ENCODE measurements around the gene GOLGA5. TPM values are rescaled to one million over a fixed set of nuclear protein-coding genes. Genes with fewer than 3 reads are reported as not detected.
A peak's percentile ranks its signal among the peaks of the same experiment; 100 is the strongest.

Gene GOLGA5
- polyA plus RNA-seq, 4 donors = 21.9 to 53.9 (median 36.0) TPM

- no peak for FAIRE-seq
- H3K27ac ChIP-seq (ENCODE audit: low read depth in 1 of 3, low read length in 2 of 3) = no peak overlapping the region
These were observed 10.2 kb upstream of the GOLGA5 start for GRCh38 chr14:92783813-92784431.

GRCh38 chr14:92785667-92786426 lies 8.3 kb upstream of the GOLGA5 start:
- H3K36me3 ChIP-seq (ENCODE audit: control insufficient read depth in 3 of 3, insufficient read depth in 2 of 3, low read depth in 1 of 3, low read length in 3 of 3) = no peaks in the 10 kb centered on the region
- peaks cover 1 to 21% (median 2%) of the 10 kb centered on the region in 3 donors for H3K4me1 ChIP-seq (ENCODE audit: control insufficient read depth in 3 of 3, insufficient read depth in 2 of 3, low read depth in 1 of 3, low read length in 2 of 3)
- no peaks in the 10 kb centered on the region for H3K27me3 ChIP-seq (ENCODE audit: control insufficient read depth in 3 of 3, insufficient read depth in 3 of 3, low read length in 3 of 3)
- peak overlapping the region; percentile 47 to 76 (median 73) for H3K27ac ChIP-seq (ENCODE audit: low read depth in 1 of 3, low read length in 2 of 3)
- peaks cover 0 to 14% of the 10 kb centered on the region in 2 donors for H3K9me3 ChIP-seq (ENCODE audit: control insufficient read depth in 2 of 2, insufficient read depth in 1 of 2, low read depth in 1 of 2, low read length in 1 of 2)
- FAIRE-seq = no peak
- no peak overlapping the region for H3K4me3 ChIP-seq (ENCODE audit: low read depth in 1 of 3, low read length in 3 of 3)
- 37 to 54% (median 44%) methylated on average over 6 of the region's 6 CpGs for WGBS, 3 donors
- DNase-seq = peak; percentile 56 to 64

More at GRCh38 chr14:92783813-92784431, 10.2 kb upstream of the GOLGA5 start:
- Histone ChIP-seq H3K9me3 (ENCODE audit: control insufficient read depth in 2 of 2, insufficient read depth in 1 of 2, low read depth in 1 of 2, low read length in 1 of 2) (peaks cover 0 to 11% of the 10 kb centered on the region in 2 donors), H3K4me3 (ENCODE audit: low read depth in 1 of 3, low read length in 3 of 3) (no peak overlapping the region), H3K36me3 (ENCODE audit: control insufficient read depth in 3 of 3, insufficient read depth in 2 of 3, low read depth in 1 of 3, low read length in 3 of 3) (no peaks in the 10 kb centered on the region), H3K4me1 (ENCODE audit: control insufficient read depth in 3 of 3, insufficient read depth in 2 of 3, low read depth in 1 of 3, low read length in 2 of 3) (peaks cover 1 to 21% (median 2%) of the 10 kb centered on the region in 3 donors), H3K27me3 (ENCODE audit: control insufficient read depth in 3 of 3, insufficient read depth in 3 of 3, low read length in 3 of 3) (no peaks in the 10 kb centered on the region)
- WGBS, 3 donors = 44 to 47% (median 45%) methylated on average over 2 of the region's 2 CpGs
- peak; percentile 73 to 80 for DNase-seq

- Histone ChIP-seq H3K4me1 (ENCODE audit: control insufficient read depth in 3 of 3, insufficient read depth in 2 of 3, low read depth in 1 of 3, low read length in 2 of 3) (peaks cover 1 to 21% (median 2%) of the 10 kb centered on the region in 3 donors), H3K27me3 (ENCODE audit: control insufficient read depth in 3 of 3, insufficient read depth in 3 of 3, low read length in 3 of 3) (no peaks in the 10 kb centered on the region), H3K4me3 (ENCODE audit: low read depth in 1 of 3, low read length in 3 of 3) (no peak overlapping the region), H3K27ac (ENCODE audit: low read depth in 1 of 3, low read length in 2 of 3) (peak overlapping the region; percentile 47 to 76 (median 73)), H3K9me3 (ENCODE audit: control insufficient read depth in 2 of 2, insufficient read depth in 1 of 2, low read depth in 1 of 2, low read length in 1 of 2) (peaks cover 0 to 14% of the 10 kb centered on the region in 2 donors), H3K36me3 (ENCODE audit: control insufficient read depth in 3 of 3, insufficient read depth in 2 of 3, low read depth in 1 of 3, low read length in 3 of 3) (no peaks in the 10 kb centered on the region)
- FAIRE-seq = no peak
- DNase-seq = no peak
- WGBS, 3 donors = 90 to 95% (median 92%) methylated on average over 1 of the region's 1 CpG
These were observed 7.7 kb upstream of the GOLGA5 start for GRCh38 chr14:92786427-92786756.

GRCh38 chr14:92787554-92787953 lies 6.6 kb upstream of the GOLGA5 start:
- WGBS, 3 donors = 87 to 97% (median 95%) methylated on average over 2 of the region's 2 CpGs
- no peak overlapping the region for H3K27ac ChIP-seq (ENCODE audit: low read depth in 1 of 3, low read length in 2 of 3)
- no peaks in the 10 kb centered on the region for H3K27me3 ChIP-seq (ENCODE audit: control insufficient read depth in 3 of 3, insufficient read depth in 3 of 3, low read length in 3 of 3)
- no peak overlapping the region for H3K4me3 ChIP-seq (ENCODE audit: low read depth in 1 of 3, low read length in 3 of 3)
- H3K36me3 ChIP-seq (ENCODE audit: control insufficient read depth in 3 of 3, insufficient read depth in 2 of 3, low read depth in 1 of 3, low read length in 3 of 3) = no peaks in the 10 kb centered on the region
- H3K4me1 ChIP-seq (ENCODE audit: control insufficient read depth in 3 of 3, insufficient read depth in 2 of 3, low read depth in 1 of 3, low read length in 2 of 3) = peaks cover 1 to 17% (median 2%) of the 10 kb centered on the region in 3 donors
- DNase-seq = no peak
- no peak for FAIRE-seq
- peaks cover 0 to 14% of the 10 kb centered on the region in 2 donors for H3K9me3 ChIP-seq (ENCODE audit: control insufficient read depth in 2 of 2, insufficient read depth in 1 of 2, low read depth in 1 of 2, low read length in 1 of 2)

GRCh38 chr14:92789457-92790089 lies 4.5 kb upstream of the GOLGA5 start:
- Histone ChIP-seq H3K27ac (ENCODE audit: low read depth in 1 of 3, low read length in 2 of 3) (no peak overlapping the region), H3K27me3 (ENCODE audit: control insufficient read depth in 3 of 3, insufficient read depth in 3 of 3, low read length in 3 of 3) (no peaks in the 10 kb centered on the region), H3K4me3 (ENCODE audit: low read depth in 1 of 3, low read length in 3 of 3) (no peak overlapping the region), H3K36me3 (ENCODE audit: control insufficient read depth in 3 of 3, insufficient read depth in 2 of 3, low read depth in 1 of 3, low read length in 3 of 3) (no peaks in the 10 kb centered on the region), H3K9me3 (ENCODE audit: control insufficient read depth in 2 of 2, insufficient read depth in 1 of 2, low read depth in 1 of 2, low read length in 1 of 2) (peaks cover 0 to 14% of the 10 kb centered on the region in 2 donors), H3K4me1 (ENCODE audit: control insufficient read depth in 3 of 3, insufficient read depth in 2 of 3, low read depth in 1 of 3, low read length in 2 of 3) (peaks cover 1 to 22% (median 2%) of the 10 kb centered on the region in 3 donors)
- FAIRE-seq = no peak
- DNase-seq = no peak

GRCh38 chr14:92792885-92793284 lies 1.2 kb upstream of the GOLGA5 start:
- WGBS, 3 donors = 62 to 78% (median 64%) methylated on average over 4 of the region's 4 CpGs
- Histone ChIP-seq H3K27ac (ENCODE audit: low read depth in 1 of 3, low read length in 2 of 3) (no peak overlapping the region), H3K36me3 (ENCODE audit: control insufficient read depth in 3 of 3, insufficient read depth in 2 of 3, low read depth in 1 of 3, low read length in 3 of 3) (peaks cover 0 to 4% (median 3%) of the 10 kb centered on the region in 3 donors), H3K27me3 (ENCODE audit: control insufficient read depth in 3 of 3, insufficient read depth in 3 of 3, low read length in 3 of 3) (no peaks in the 10 kb centered on the region), H3K4me1 (ENCODE audit: control insufficient read depth in 3 of 3, insufficient read depth in 2 of 3, low read depth in 1 of 3, low read length in 2 of 3) (peaks cover 0 to 12% (median 2%) of the 10 kb centered on the region in 3 donors), H3K9me3 (ENCODE audit: control insufficient read depth in 2 of 2, insufficient read depth in 1 of 2, low read depth in 1 of 2, low read length in 1 of 2) (peaks cover 0 to 6% of the 10 kb centered on the region in 2 donors), H3K4me3 (ENCODE audit: low read depth in 1 of 3, low read length in 3 of 3) (no peak overlapping the region)
- no peak for FAIRE-seq
- no peak for DNase-seq

- no peak for FAIRE-seq
- Histone ChIP-seq H3K27ac (ENCODE audit: low read depth in 1 of 3, low read length in 2 of 3) (peak overlapping the region; percentile 49 to 94 (median 87)), H3K4me3 (ENCODE audit: low read depth in 1 of 3, low read length in 3 of 3) (peak overlapping the region; percentile 73 to 99 (median 91)), H3K36me3 (ENCODE audit: control insufficient read depth in 3 of 3, insufficient read depth in 2 of 3, low read depth in 1 of 3, low read length in 3 of 3) (peaks cover 5 to 9% (median 7%) of the 10 kb centered on the region in 3 donors), H3K4me1 (ENCODE audit: control insufficient read depth in 3 of 3, insufficient read depth in 2 of 3, low read depth in 1 of 3, low read length in 2 of 3) (peaks cover 0 to 12% (median 2%) of the 10 kb centered on the region in 3 donors), H3K27me3 (ENCODE audit: control insufficient read depth in 3 of 3, insufficient read depth in 3 of 3, low read length in 3 of 3) (no peaks in the 10 kb centered on the region), H3K9me3 (ENCODE audit: control insufficient read depth in 2 of 2, insufficient read depth in 1 of 2, low read depth in 1 of 2, low read length in 1 of 2) (peaks cover 0 to 3% of the 10 kb centered on the region in 2 donors)
- DNase-seq = no peak
- WGBS, 3 donors = 0 to 1% (median 1%) methylated on average over 15 to 20 of the region's 20 CpGs
These were observed 439 bp downstream of the GOLGA5 start for GRCh38 chr14:92794547-92794941.

- H3K27me3 ChIP-seq (ENCODE audit: control insufficient read depth in 3 of 3, insufficient read depth in 3 of 3, low read length in 3 of 3) = no peaks in the 10 kb centered on the region
- 40 to 58% (median 48%) methylated on average over 6 of the region's 6 CpGs for WGBS, 3 donors
- peaks cover 0 to 12% (median 2%) of the 10 kb centered on the region in 3 donors for H3K4me1 ChIP-seq (ENCODE audit: control insufficient read depth in 3 of 3, insufficient read depth in 2 of 3, low read depth in 1 of 3, low read length in 2 of 3)
- peak overlapping the region; percentile 73 to 99 (median 91) for H3K4me3 ChIP-seq (ENCODE audit: low read depth in 1 of 3, low read length in 3 of 3)
- peaks cover 5 to 12% (median 7%) of the 10 kb centered on the region in 3 donors for H3K36me3 ChIP-seq (ENCODE audit: control insufficient read depth in 3 of 3, insufficient read depth in 2 of 3, low read depth in 1 of 3, low read length in 3 of 3)
- no peak for FAIRE-seq
- no peak for DNase-seq
- H3K27ac ChIP-seq (ENCODE audit: low read depth in 1 of 3, low read length in 2 of 3) = no peak overlapping the region
- H3K9me3 ChIP-seq (ENCODE audit: control insufficient read depth in 2 of 2, insufficient read depth in 1 of 2, low read depth in 1 of 2, low read length in 1 of 2) = peaks cover 0 to 2% of the 10 kb centered on the region in 2 donors
These were observed 856 bp downstream of the GOLGA5 start for GRCh38 chr14:92794961-92795360.

Data from small intestine (tissue), 7 donors.